Esophagus muscularis mucosa (tissue), 4 donors: ENCODE results near the gene CFAP57.

Experiments used
- EP300 ChIP-seq: sonication (generic); formaldehyde crosslinking; IDR thresholded peaks from one replicate; pipeline ENCODE4 v1.6.1; 2017; ENCODE audit warnings: antibody characterized with exemption
- POLR2A ChIP-seq: fragments of 450-650 bp; IDR thresholded peaks from one replicate; pipeline ENCODE4 v1.6.1; 2017; ENCODE audit warnings: antibody characterized with exemption, moderate library complexity, mild to moderate bottlenecking, low read depth
- POLR2AphosphoS5 ChIP-seq, 2 donors: sonication (generic); formaldehyde crosslinking; IDR thresholded peaks; one replicate each; pipeline ENCODE4 v1.6.1; 2017; ENCODE audit warnings: antibody characterized with exemption in 2 of 2
- TF ChIP-seq, protein P1 (sequence below), 3 experiments: fragments of 200-600 bp in 2 of 3; fragments of 450-650 bp in 1 of 3; sonication (generic) in 2 of 3; IDR thresholded peaks; one replicate each; pipeline ENCODE4 v1.5.1; 2017 to 2019; ENCODE audit warnings: antibody characterized with exemption in 3 of 3, mild to moderate bottlenecking in 2 of 3, moderate library complexity in 1 of 3

DNA sequence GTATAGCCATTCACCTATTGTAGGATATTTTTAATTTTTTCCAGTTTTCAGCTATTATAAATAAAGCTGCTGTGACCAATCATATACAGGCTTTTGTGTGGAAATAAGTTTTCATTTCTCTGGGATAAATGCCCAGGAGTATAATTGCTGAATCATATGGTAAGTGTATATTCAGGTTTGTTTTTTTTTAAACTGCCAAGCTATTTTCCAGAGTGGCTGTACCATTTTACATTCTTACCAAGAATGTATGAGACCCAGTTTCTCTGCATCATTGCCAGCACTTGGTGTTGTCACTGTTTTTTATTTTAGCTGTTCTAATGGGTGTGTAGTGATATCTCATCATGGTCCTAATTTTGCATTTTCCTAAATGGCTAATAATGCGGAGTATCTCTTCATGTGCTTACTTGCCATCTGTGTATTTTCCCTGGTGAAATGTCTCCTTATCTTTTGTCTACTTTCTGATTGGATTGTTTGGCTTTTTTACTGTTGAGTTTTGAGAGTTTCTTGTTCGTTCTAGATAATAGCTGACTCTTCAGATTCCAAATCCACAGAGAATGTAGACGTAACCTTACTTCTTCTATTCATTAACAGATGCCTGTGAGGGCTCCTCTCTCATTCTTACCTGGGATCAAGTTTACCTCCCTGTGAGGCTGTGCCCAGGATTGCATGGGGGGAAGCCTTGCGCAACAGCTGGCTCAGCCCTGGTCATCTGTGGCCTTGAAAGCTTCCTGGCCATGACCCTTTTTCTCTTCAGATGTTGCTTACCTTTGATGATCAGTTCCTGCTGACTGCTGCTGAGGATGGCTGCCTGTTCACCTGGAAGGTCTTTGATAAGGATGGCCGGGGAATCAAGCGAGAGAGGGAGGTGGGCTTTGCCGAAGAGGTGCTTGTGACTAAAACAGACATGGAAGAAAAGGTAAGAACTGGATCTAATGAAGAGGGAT is 42.6 kb downstream of the CFAP57 start:
- TF ChIP-seq, protein P1, sequence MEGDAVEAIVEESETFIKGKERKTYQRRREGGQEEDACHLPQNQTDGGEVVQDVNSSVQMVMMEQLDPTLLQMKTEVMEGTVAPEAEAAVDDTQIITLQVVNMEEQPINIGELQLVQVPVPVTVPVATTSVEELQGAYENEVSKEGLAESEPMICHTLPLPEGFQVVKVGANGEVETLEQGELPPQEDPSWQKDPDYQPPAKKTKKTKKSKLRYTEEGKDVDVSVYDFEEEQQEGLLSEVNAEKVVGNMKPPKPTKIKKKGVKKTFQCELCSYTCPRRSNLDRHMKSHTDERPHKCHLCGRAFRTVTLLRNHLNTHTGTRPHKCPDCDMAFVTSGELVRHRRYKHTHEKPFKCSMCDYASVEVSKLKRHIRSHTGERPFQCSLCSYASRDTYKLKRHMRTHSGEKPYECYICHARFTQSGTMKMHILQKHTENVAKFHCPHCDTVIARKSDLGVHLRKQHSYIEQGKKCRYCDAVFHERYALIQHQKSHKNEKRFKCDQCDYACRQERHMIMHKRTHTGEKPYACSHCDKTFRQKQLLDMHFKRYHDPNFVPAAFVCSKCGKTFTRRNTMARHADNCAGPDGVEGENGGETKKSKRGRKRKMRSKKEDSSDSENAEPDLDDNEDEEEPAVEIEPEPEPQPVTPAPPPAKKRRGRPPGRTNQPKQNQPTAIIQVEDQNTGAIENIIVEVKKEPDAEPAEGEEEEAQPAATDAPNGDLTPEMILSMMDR (IDR thresholded peaks at IDR 0.05), result no peak
- TF ChIP-seq POLR2A (no peak), POLR2AphosphoS5 (IDR thresholded peaks at IDR 0.05) (no peak), EP300 (no peak)
